HepG2 (cell line): ENCODE data around the gene EVI5. TPM values are rescaled to one million over a fixed set of nuclear protein-coding genes. Genes with fewer than 3 reads are reported as not detected.

Source experiments
- ATAC-seq: fragments of 200-7000 bp; cut with Tn5 transposase; 3 replicates; pipeline ENCODE4 v1.9.1; 2020; ENCODE audit warnings: mild to moderate bottlenecking, moderate library complexity
- BruUV-seq: library from RNA; stranded (reverse); fragments of 400-500 nt; replicated peaks from 2 replicates; lab custom pipeline; 2021; lab: Mats Ljungman, UMichigan
- CTCF ChIA-PET: fragments of 300-600 bp; formaldehyde crosslinking; extraction: SDS; loops from one replicate; lab custom pipeline; 2021; ENCODE audit warnings: low total read pairs, inconsistent platforms, low intra/inter-chr PET ratio; lab: Yijun Ruan, JAX
- POLR2A ChIA-PET: fragments of 350-600 bp; sonication (Branson Sonifier 250); formaldehyde crosslinking; loops from one replicate; lab custom pipeline; 2020; ENCODE audit warnings: antibody characterized with exemption, inconsistent platforms; lab: Yijun Ruan, JAX
- DNase-seq: peaks from one replicate; pipeline ENCODE4 v3.0.0-alpha.2; 2015; ENCODE audit warnings: low spot score
- FAIRE-seq: peaks from 3 replicates; lab custom pipeline; 2011; peaks lifted over from hg19 to GRCh38; lab: Jason Lieb, UNC
- H2AFZ ChIP-seq: one replicate; pipeline ENCODE4 v1.6.1; 2011; ENCODE audit warnings: low read length, inconsistent platforms
- H3K27ac ChIP-seq: fragments of 300-600 bp; 3 replicates; pipeline ENCODE4 v1.8.0; 2011; ENCODE audit warnings: mixed run types, mild to moderate bottlenecking, mixed read lengths, low read length, inconsistent platforms; ENCODE audit not compliant: insufficient read depth; ENCODE audit errors: extremely low read length
- H3K27me3 ChIP-seq, 2 experiments: fragments of 200-600 bp in 1 of 2; 2 replicates in 1 of 2; 3 replicates in 1 of 2; pipeline versions ENCODE4 v1.6.0 to v1.8.0; 2011; ENCODE audit warnings: low read length in 2 of 2, mild to moderate bottlenecking in 2 of 2, moderate library complexity in 2 of 2, inconsistent platforms in 1 of 2; ENCODE audit not compliant: insufficient read depth in 2 of 2, control insufficient read depth in 1 of 2
- H3K36me3 ChIP-seq, 2 experiments: fragments of 200-600 bp in 1 of 2; replicated peaks in 1 of 2; 2 replicates in 1 of 2; 3 replicates in 1 of 2; pipeline versions ENCODE4 v1.5.1 to v1.8.0; 2011; ENCODE audit warnings: low read length in 2 of 2, inconsistent platforms in 1 of 2; ENCODE audit not compliant: insufficient read depth in 2 of 2, control insufficient read depth in 1 of 2
- H3K4me1 ChIP-seq: 2 replicates; pipeline ENCODE4 v1.5.1; 2012; ENCODE audit warnings: low read length, inconsistent platforms; ENCODE audit not compliant: insufficient read depth
- H3K4me2 ChIP-seq: 2 replicates; pipeline ENCODE4 v1.6.0; 2011; ENCODE audit warnings: low read depth, low read length, inconsistent platforms
- H3K4me3 ChIP-seq, 3 experiments: fragments of 200-600 bp in 1 of 3; sonication (generic), shearing (Covaris generic) in 1 of 3; replicated peaks in 1 of 3; 2 replicates each; pipeline ENCODE4 v1.5.1; 2011 to 2016; ENCODE audit warnings: low read length in 3 of 3, inconsistent platforms in 2 of 3, low read depth in 2 of 3, mild to moderate bottlenecking in 2 of 3, control low read depth in 1 of 3, mixed read lengths in 1 of 3; ENCODE audit not compliant: insufficient read depth in 1 of 3
- H3K79me2 ChIP-seq: one replicate; pipeline ENCODE4 v1.6.1; 2011; ENCODE audit warnings: low read length, inconsistent platforms; ENCODE audit not compliant: insufficient read depth
- H3K9ac ChIP-seq: 2 replicates; pipeline ENCODE4 v1.6.0; 2011; ENCODE audit warnings: mild to moderate bottlenecking, low read depth, low read length, inconsistent platforms; ENCODE audit not compliant: insufficient read depth
- H3K9me3 ChIP-seq: 2 replicates; pipeline ENCODE4 v1.5.1; 2012; ENCODE audit warnings: mild to moderate bottlenecking, low read length
- H4K20me1 ChIP-seq: 2 replicates; pipeline ENCODE4 v1.6.0; 2011; ENCODE audit warnings: inconsistent platforms, mild to moderate bottlenecking, low read length, moderate library complexity; ENCODE audit not compliant: insufficient read depth
- BRD4 ChIP-seq: sonication (generic); formaldehyde crosslinking; IDR thresholded peaks from 2 replicates; pipeline ENCODE4 v1.4.0; 2020; ENCODE audit warnings: missing genetic modification reagents
- HNF4G ChIP-seq, 2 experiments: sonication (generic) in 1 of 2; formaldehyde crosslinking in 1 of 2; IDR thresholded peaks; 2 replicates each; pipeline versions ENCODE4 v1.4.0 to v1.6.1; 2011 to 2020; ENCODE audit warnings: borderline replicate concordance in 2 of 2, low read depth in 2 of 2, mild to moderate bottlenecking in 2 of 2, low read length in 1 of 2, missing genetic modification reagents in 1 of 2, moderate library complexity in 1 of 2
- IRX3 ChIP-seq: sonication (generic); formaldehyde crosslinking; IDR thresholded peaks from 2 replicates; pipeline ENCODE4 v1.8.1; 2023; ENCODE audit warnings: mild to moderate bottlenecking, low read depth, missing genetic modification reagents, borderline replicate concordance
- KDM4B ChIP-seq: sonication (generic); formaldehyde crosslinking; IDR thresholded peaks from 2 replicates; pipeline ENCODE4 v1.4.0; 2020; ENCODE audit warnings: missing genetic modification reagents
- MAFF ChIP-seq: IDR thresholded peaks from 2 replicates; pipeline ENCODE4 v1.6.1; 2011; ENCODE audit warnings: low read depth, low read length, improper control_type of control experiment
- MEIS2 ChIP-seq: sonication (generic); formaldehyde crosslinking; IDR thresholded peaks from 2 replicates; pipeline ENCODE4 v1.9.0; 2021; ENCODE audit warnings: mild to moderate bottlenecking, missing genetic modification reagents
- NFRKB ChIP-seq: fragments of 450-650 bp; IDR thresholded peaks from 2 replicates; pipeline ENCODE4 v1.6.1; 2017
- POLR2AphosphoS5 ChIP-seq: IDR thresholded peaks from 2 replicates; pipeline ENCODE4 v1.6.1; 2012; ENCODE audit warnings: low read depth, low read length
- RNF2 ChIP-seq: fragments of 450-650 bp; conservative IDR thresholded peaks from 2 replicates; pipeline ENCODE4 v1.6.1; 2016; ENCODE audit warnings: low read depth
- SALL1 ChIP-seq: sonication (generic); formaldehyde crosslinking; IDR thresholded peaks from 2 replicates; pipeline ENCODE4 v1.8.0; 2022; ENCODE audit warnings: mild to moderate bottlenecking, missing genetic modification reagents
- ZKSCAN1 ChIP-seq: fragments of 150-350 bp; IDR thresholded peaks from 2 replicates; pipeline ENCODE4 v1.6.1; 2014; ENCODE audit warnings: low read length
- ZNF12 ChIP-seq: sonication (generic); formaldehyde crosslinking; IDR thresholded peaks from 2 replicates; pipeline ENCODE4 v1.5.0; 2020; ENCODE audit warnings: missing genetic modification reagents
- ZNF292 ChIP-seq: sonication (generic); formaldehyde crosslinking; IDR thresholded peaks from 2 replicates; pipeline ENCODE4 v1.8.1; 2022; ENCODE audit warnings: mild to moderate bottlenecking, low read depth, missing genetic modification reagents, borderline replicate concordance
- ZNF441 ChIP-seq: sonication (generic); formaldehyde crosslinking; IDR thresholded peaks from 2 replicates; pipeline ENCODE4 v1.7.0; 2021; ENCODE audit warnings: missing genetic modification reagents, borderline replicate concordance
- ZNF619 ChIP-seq: sonication (generic); formaldehyde crosslinking; IDR thresholded peaks from 2 replicates; pipeline ENCODE4 v1.4.0; 2020; ENCODE audit warnings: mild to moderate bottlenecking, missing genetic modification reagents
- ZNF850 ChIP-seq: sonication (generic); formaldehyde crosslinking; conservative IDR thresholded peaks from 2 replicates; pipeline ENCODE4 v1.9.0; 2021; ENCODE audit warnings: mild to moderate bottlenecking, missing genetic modification reagents
- WGBS: methylation state at CpG from one replicate; pipeline ENCODE4 v1.1.6; 2017; ENCODE audit warnings: low lambda C conversion rate; 5-methylcytosine and 5-hydroxymethylcytosine counted together
- in situ Hi-C: cut with HindIII; loops from 2 replicates; pipeline ENCODE4 v1.10.0; 2017; ENCODE audit warnings: low pct_unique_long_range_greater_than_20kb; ENCODE audit not compliant: extremely low pct_ligation_motif_present
- intact Hi-C: fragments of 100-400 bp; cut with micrococcal nuclease; formaldehyde crosslinking; loops from one replicate; pipeline ENCODE4 v1.10.0; 2022; ENCODE audit not compliant: unreplicated experiment
- polyA plus RNA-seq, 8 experiments: library from polyadenylated mRNA; depleted of rRNA in 3 of 8; stranded (reverse) in 7 of 8; unstranded in 1 of 8; fragments of >200 nt; fragmentation: Illumina TruSeq in 4 of 8; extraction: Trizol in 4 of 8; gene quantifications; 2 replicates each; pipeline versions ENCODE4 v1.2.1 to v1.2.3, GENCODE V29; 2011 to 2016; ENCODE audit warnings: low read depth in 4 of 8, missing spikeins in 1 of 8, mixed read lengths in 1 of 8; ENCODE audit not compliant: insufficient read depth in 1 of 8
- total RNA-seq, 5 experiments: library from RNA; depleted of rRNA; stranded (reverse); fragments of >200 nt; fragmentation: Illumina TruSeq; extraction: Trizol; gene quantifications; 2 replicates each; pipeline ENCODE4 v1.2.3, GENCODE V29; 2016; ENCODE audit warnings: low read depth in 1 of 5
- TF ChIP-seq, protein P1 (sequence below): sonication (generic); formaldehyde crosslinking; IDR thresholded peaks from 2 replicates; pipeline ENCODE4 v1.8.0; 2022; ENCODE audit warnings: missing genetic modification reagents, mild to moderate bottlenecking, borderline replicate concordance
- TF ChIP-seq, protein P2 (sequence below): sonication (generic); formaldehyde crosslinking; IDR thresholded peaks from 2 replicates; pipeline ENCODE4 v1.4.0; 2020; ENCODE audit warnings: low read depth, missing genetic modification reagents
- TF ChIP-seq, protein P3 (sequence below): sonication (generic); formaldehyde crosslinking; IDR thresholded peaks from 2 replicates; pipeline ENCODE4 v1.5.0; 2020; ENCODE audit warnings: mild to moderate bottlenecking, missing genetic modification reagents

The EVI5 gene
- total and polyA plus RNA-seq, 2 of the 13 experiments (the other 11 are each of a cell fraction or from before 2014, with no cell fraction given), result 4.0 to 12.6 TPM

DNA sequence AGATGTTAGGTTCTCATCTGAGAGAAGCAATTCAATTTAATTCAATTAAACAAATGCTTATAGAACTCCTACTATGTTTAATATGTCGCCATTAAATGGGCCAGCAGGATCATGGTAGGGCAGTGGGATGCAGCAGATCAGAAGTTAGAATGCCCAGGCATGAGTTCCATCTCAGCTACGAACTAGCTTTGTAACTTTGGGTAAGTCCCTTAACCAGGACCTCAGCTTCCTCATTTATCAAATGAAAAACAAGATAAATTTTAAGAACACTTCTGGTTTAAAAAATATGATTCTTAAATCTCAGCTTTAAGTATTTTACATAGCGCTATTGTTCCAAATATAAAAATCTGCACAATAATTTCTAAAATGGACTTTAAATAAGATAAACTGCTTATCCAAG is 230.7 kb downstream of the EVI5 start:
- no peaks in the 10 kb centered on the region for H3K36me3 ChIP-seq
- no peaks in the 10 kb centered on the region for H3K4me1 ChIP-seq
- DNase-seq, result no peak
- no peak for FAIRE-seq
- intact Hi-C loops, result no loop called here
- H3K27me3 ChIP-seq, result no peaks in the 10 kb centered on the region; a peak in 1 of 5 replicates
- ATAC-seq, result no peak
- H3K4me3 ChIP-seq, result no peak overlapping the region
- in situ Hi-C loops, result no loop called here
- H3K4me2 ChIP-seq, result no peak overlapping the region
- CTCF ChIA-PET, result no interaction called here
- H3K79me2 ChIP-seq, result no peaks in the 10 kb centered on the region
- POLR2A ChIA-PET, result no interaction called here
- H3K9ac ChIP-seq, result no peak overlapping the region
- BruUV-seq, result no TSS peak
- 97% methylated on average over 3 of the region's 3 CpGs for WGBS
- no peaks in the 10 kb centered on the region for H3K9me3 ChIP-seq
- H4K20me1 ChIP-seq, result no peaks in the 10 kb centered on the region
- H3K27ac ChIP-seq, result no peak overlapping the region
- TF ChIP-seq, protein P1, sequence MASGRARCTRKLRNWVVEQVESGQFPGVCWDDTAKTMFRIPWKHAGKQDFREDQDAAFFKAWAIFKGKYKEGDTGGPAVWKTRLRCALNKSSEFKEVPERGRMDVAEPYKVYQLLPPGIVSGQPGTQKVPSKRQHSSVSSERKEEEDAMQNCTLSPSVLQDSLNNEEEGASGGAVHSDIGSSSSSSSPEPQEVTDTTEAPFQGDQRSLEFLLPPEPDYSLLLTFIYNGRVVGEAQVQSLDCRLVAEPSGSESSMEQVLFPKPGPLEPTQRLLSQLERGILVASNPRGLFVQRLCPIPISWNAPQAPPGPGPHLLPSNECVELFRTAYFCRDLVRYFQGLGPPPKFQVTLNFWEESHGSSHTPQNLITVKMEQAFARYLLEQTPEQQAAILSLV, result no peak
- TF ChIP-seq ZNF619 (CRISPR knock-in tag) (no peak), RNF2 (no peak), ZKSCAN1 (no peak), MEIS2 (CRISPR knock-in tag) (no peak), POLR2AphosphoS5 (no peak), ZNF441 (CRISPR knock-in tag) (no peak), NFRKB (no peak), ZNF850 (CRISPR knock-in tag) (no peak), IRX3 (CRISPR knock-in tag) (no peak), ZNF292 (CRISPR knock-in tag) (no peak), MAFF (no peak), BRD4 (CRISPR knock-in tag) (no peak), KDM4B (CRISPR knock-in tag) (no peak), HNF4G (IDR thresholded peaks at IDR 0.05; ENCODE audit: borderline replicate concordance, low read depth, low read length) (no peak), HNF4G (CRISPR knock-in tag; IDR thresholded peaks at IDR 0.05; ENCODE audit: borderline replicate concordance, low read depth) (no peak), ZNF12 (no peak), SALL1 (CRISPR knock-in tag) (no peak)
- TF ChIP-seq, protein P2, sequence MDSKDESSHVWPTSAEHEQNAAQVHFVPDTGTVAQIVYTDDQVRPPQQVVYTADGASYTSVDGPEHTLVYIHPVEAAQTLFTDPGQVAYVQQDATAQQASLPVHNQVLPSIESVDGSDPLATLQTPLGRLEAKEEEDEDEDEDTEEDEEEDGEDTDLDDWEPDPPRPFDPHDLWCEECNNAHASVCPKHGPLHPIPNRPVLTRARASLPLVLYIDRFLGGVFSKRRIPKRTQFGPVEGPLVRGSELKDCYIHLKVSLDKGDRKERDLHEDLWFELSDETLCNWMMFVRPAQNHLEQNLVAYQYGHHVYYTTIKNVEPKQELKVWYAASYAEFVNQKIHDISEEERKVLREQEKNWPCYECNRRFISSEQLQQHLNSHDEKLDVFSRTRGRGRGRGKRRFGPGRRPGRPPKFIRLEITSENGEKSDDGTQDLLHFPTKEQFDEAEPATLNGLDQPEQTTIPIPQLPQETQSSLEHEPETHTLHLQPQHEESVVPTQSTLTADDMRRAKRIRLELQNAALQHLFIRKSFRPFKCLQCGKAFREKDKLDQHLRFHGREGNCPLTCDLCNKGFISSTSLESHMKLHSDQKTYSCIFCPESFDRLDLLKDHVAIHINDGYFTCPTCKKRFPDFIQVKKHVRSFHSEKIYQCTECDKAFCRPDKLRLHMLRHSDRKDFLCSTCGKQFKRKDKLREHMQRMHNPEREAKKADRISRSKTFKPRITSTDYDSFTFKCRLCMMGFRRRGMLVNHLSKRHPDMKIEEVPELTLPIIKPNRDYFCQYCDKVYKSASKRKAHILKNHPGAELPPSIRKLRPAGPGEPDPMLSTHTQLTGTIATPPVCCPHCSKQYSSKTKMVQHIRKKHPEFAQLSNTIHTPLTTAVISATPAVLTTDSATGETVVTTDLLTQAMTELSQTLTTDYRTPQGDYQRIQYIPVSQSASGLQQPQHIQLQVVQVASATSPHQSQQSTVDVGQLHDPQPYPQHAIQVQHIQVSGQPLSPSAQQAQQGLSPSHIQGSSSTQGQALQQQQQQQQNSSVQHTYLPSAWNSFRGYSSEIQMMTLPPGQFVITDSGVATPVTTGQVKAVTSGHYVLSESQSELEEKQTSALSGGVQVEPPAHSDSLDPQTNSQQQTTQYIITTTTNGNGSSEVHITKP (CRISPR knock-in tag), result no peak
- TF ChIP-seq, protein P3, sequence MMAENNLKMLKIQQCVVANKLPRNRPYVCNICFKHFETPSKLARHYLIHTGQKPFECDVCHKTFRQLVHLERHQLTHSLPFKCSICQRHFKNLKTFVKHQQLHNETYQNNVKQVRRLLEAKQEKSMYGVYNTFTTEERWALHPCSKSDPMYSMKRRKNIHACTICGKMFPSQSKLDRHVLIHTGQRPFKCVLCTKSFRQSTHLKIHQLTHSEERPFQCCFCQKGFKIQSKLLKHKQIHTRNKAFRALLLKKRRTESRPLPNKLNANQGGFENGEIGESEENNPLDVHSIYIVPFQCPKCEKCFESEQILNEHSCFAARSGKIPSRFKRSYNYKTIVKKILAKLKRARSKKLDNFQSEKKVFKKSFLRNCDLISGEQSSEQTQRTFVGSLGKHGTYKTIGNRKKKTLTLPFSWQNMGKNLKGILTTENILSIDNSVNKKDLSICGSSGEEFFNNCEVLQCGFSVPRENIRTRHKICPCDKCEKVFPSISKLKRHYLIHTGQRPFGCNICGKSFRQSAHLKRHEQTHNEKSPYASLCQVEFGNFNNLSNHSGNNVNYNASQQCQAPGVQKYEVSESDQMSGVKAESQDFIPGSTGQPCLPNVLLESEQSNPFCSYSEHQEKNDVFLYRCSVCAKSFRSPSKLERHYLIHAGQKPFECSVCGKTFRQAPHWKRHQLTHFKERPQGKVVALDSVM (CRISPR knock-in tag), result no peak
- H2AFZ ChIP-seq, result no peak overlapping the region
